ENCODE results near the gene IFNGR2. TPM values are rescaled to one million over a fixed set of nuclear protein-coding genes. Genes with fewer than 3 reads are reported as not detected.

IFNGR2 gene
- total and polyA plus RNA-seq, 2 of the 13 experiments (the other 11 are each of a cell fraction or from before 2014, with no cell fraction given) = 61.3 to 117 TPM

GRCh38 chr21:33414926-33415325, 11.7 kb downstream of the IFNGR2 start (continued):
- TF ChIP-seq MTF2 (CRISPR knock-in tag; IDR thresholded peaks at IDR 0.05; ENCODE audit: borderline replicate concordance) = no peak

- no peaks in the 10 kb centered on the region for H3K27me3 ChIP-seq (ENCODE audit: control insufficient read depth in 1 of 2, insufficient read depth in 2 of 2, low read length in 2 of 2)
- in situ Hi-C loops (cut with HindIII; ENCODE audit: extremely low pct_ligation_motif_present, low pct_unique_long_range_greater_than_20kb) = no loop called here
- FAIRE-seq (no peak), ATAC-seq (no peak), DNase-seq (ENCODE audit: low spot score) (no peak)
- CTCF ChIA-PET (ENCODE audit: low intra/inter-chr PET ratio, low total read pairs) = no interaction called here
- H3K27ac ChIP-seq (ENCODE audit: extremely low read length, insufficient read depth, low read length) = no peak overlapping the region
- peaks cover 37% of the 10 kb centered on the region for H3K79me2 ChIP-seq (ENCODE audit: insufficient read depth, low read length)
- no peaks in the 10 kb centered on the region for H3K9me3 ChIP-seq (ENCODE audit: low read length)
- WGBS (ENCODE audit: low lambda C conversion rate) = 99% methylated on average over 2 of the region's 2 CpGs
- H4K20me1 ChIP-seq (ENCODE audit: insufficient read depth, low read length) = 0 out of 2 replicates have a peak, but pooled peaks cover 2% of the 10 kb centered on the region
- no peak overlapping the region for H3K9ac ChIP-seq (ENCODE audit: insufficient read depth, low read depth, low read length)
- no peak overlapping the region for H3K4me2 ChIP-seq (ENCODE audit: low read depth, low read length)
- peaks cover 44% of the 10 kb centered on the region for H3K4me1 ChIP-seq (ENCODE audit: insufficient read depth, low read length)
- H3K36me3 ChIP-seq (replicated peaks in 1 of 2; ENCODE audit: control insufficient read depth in 1 of 2, insufficient read depth in 2 of 2, low read length in 2 of 2) = peaks cover 7 to 67% of the 10 kb centered on the region in 2 experiments
- TF ChIP-seq THAP9 (CRISPR knock-in tag; IDR thresholded peaks at IDR 0.05; ENCODE audit: borderline replicate concordance) = no peak
- BruUV-seq (replicated peaks) = no TSS peak
- no peak overlapping the region for H3K4me3 ChIP-seq (replicated peaks in 1 of 3; ENCODE audit: insufficient read depth in 1 of 3, low read depth in 2 of 3, low read length in 3 of 3)
- intact Hi-C loops (cut with micrococcal nuclease; ENCODE audit: unreplicated experiment) = no loop called here
- no peak overlapping the region for H2AFZ ChIP-seq (ENCODE audit: low read length)
- POLR2A ChIA-PET = no interaction called here
Observed at GRCh38 chr21:33418691-33419090, 15.5 kb downstream of the IFNGR2 start.

- TF ChIP-seq NR3C1 (CRISPR knock-in tag; IDR thresholded peaks at IDR 0.05) (no peak), CSRNP2 (CRISPR knock-in tag; conservative IDR thresholded peaks at IDR 0.05; ENCODE audit: low read depth) (no peak), SALL1 (CRISPR knock-in tag; IDR thresholded peaks at IDR 0.05) (no peak), SAFB2 (CRISPR knock-in tag; IDR thresholded peaks at IDR 0.05; ENCODE audit: borderline replicate concordance, low read depth) (no peak), NFRKB (IDR thresholded peaks at IDR 0.05) (no peak), ZNF17 (CRISPR knock-in tag; IDR thresholded peaks at IDR 0.05) (no peak), ZNF737 (CRISPR knock-in tag; IDR thresholded peaks at IDR 0.05; ENCODE audit: borderline replicate concordance) (no peak)
- POLR2A ChIA-PET = no interaction called here
- no peak overlapping the region for H3K4me2 ChIP-seq (ENCODE audit: low read depth, low read length)
- CTCF ChIA-PET (ENCODE audit: low intra/inter-chr PET ratio, low total read pairs) = no interaction called here
- FAIRE-seq = no peak
- no peak overlapping the region for H2AFZ ChIP-seq (ENCODE audit: low read length)
- 95% methylated on average over 12 of the region's 12 CpGs for WGBS (ENCODE audit: low lambda C conversion rate)
- H3K27ac ChIP-seq (ENCODE audit: extremely low read length, insufficient read depth, low read length) = no peak overlapping the region
- H3K4me1 ChIP-seq (ENCODE audit: insufficient read depth, low read length) = peaks cover 35% of the 10 kb centered on the region
- ATAC-seq = no peak
- H3K79me2 ChIP-seq (ENCODE audit: insufficient read depth, low read length) = peaks cover 29% of the 10 kb centered on the region
- no peak for DNase-seq (ENCODE audit: low spot score)
- H4K20me1 ChIP-seq (ENCODE audit: insufficient read depth, low read length) = 0 out of 2 replicates have a peak, but pooled peaks cover 2% of the 10 kb centered on the region
- BruUV-seq (replicated peaks) = no TSS peak
- in situ Hi-C loops (cut with HindIII; ENCODE audit: extremely low pct_ligation_motif_present, low pct_unique_long_range_greater_than_20kb) = no loop called here
- no peak overlapping the region for H3K9ac ChIP-seq (ENCODE audit: insufficient read depth, low read depth, low read length)
- H3K9me3 ChIP-seq (ENCODE audit: low read length) = no peaks in the 10 kb centered on the region
- H3K36me3 ChIP-seq (replicated peaks in 1 of 2; ENCODE audit: control insufficient read depth in 1 of 2, insufficient read depth in 2 of 2, low read length in 2 of 2) = peaks cover 8 to 67% of the 10 kb centered on the region in 2 experiments
- no peak overlapping the region for H3K4me3 ChIP-seq (replicated peaks in 1 of 3; ENCODE audit: insufficient read depth in 1 of 3, low read depth in 2 of 3, low read length in 3 of 3)
- H3K27me3 ChIP-seq (ENCODE audit: control insufficient read depth in 1 of 2, insufficient read depth in 2 of 2, low read length in 2 of 2) = no peaks in the 10 kb centered on the region
- intact Hi-C loops (cut with micrococcal nuclease; ENCODE audit: unreplicated experiment) = no loop called here
Observed at GRCh38 chr21:33419538-33420123, 16.4 kb downstream of the IFNGR2 start.

Data from HepG2 (cell line).